ENCODE results near the gene EXOC3L4.

GRCh38 chr14:103070971-103071542 lies 23.5 kb upstream of the EXOC3L4 start:
- TF ChIP-seq ZFP3 (tag by site-specific recombination; IDR thresholded peaks at IDR 0.05; ENCODE audit: low read depth) = no peak
- TF ChIP-seq, protein P1, sequence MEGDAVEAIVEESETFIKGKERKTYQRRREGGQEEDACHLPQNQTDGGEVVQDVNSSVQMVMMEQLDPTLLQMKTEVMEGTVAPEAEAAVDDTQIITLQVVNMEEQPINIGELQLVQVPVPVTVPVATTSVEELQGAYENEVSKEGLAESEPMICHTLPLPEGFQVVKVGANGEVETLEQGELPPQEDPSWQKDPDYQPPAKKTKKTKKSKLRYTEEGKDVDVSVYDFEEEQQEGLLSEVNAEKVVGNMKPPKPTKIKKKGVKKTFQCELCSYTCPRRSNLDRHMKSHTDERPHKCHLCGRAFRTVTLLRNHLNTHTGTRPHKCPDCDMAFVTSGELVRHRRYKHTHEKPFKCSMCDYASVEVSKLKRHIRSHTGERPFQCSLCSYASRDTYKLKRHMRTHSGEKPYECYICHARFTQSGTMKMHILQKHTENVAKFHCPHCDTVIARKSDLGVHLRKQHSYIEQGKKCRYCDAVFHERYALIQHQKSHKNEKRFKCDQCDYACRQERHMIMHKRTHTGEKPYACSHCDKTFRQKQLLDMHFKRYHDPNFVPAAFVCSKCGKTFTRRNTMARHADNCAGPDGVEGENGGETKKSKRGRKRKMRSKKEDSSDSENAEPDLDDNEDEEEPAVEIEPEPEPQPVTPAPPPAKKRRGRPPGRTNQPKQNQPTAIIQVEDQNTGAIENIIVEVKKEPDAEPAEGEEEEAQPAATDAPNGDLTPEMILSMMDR (tag by site-specific recombination; IDR thresholded peaks at IDR 0.05) = no peak
- TF ChIP-seq ZNF792 (tag by site-specific recombination; IDR thresholded peaks at IDR 0.05) = no peak
- TF ChIP-seq, protein P2, sequence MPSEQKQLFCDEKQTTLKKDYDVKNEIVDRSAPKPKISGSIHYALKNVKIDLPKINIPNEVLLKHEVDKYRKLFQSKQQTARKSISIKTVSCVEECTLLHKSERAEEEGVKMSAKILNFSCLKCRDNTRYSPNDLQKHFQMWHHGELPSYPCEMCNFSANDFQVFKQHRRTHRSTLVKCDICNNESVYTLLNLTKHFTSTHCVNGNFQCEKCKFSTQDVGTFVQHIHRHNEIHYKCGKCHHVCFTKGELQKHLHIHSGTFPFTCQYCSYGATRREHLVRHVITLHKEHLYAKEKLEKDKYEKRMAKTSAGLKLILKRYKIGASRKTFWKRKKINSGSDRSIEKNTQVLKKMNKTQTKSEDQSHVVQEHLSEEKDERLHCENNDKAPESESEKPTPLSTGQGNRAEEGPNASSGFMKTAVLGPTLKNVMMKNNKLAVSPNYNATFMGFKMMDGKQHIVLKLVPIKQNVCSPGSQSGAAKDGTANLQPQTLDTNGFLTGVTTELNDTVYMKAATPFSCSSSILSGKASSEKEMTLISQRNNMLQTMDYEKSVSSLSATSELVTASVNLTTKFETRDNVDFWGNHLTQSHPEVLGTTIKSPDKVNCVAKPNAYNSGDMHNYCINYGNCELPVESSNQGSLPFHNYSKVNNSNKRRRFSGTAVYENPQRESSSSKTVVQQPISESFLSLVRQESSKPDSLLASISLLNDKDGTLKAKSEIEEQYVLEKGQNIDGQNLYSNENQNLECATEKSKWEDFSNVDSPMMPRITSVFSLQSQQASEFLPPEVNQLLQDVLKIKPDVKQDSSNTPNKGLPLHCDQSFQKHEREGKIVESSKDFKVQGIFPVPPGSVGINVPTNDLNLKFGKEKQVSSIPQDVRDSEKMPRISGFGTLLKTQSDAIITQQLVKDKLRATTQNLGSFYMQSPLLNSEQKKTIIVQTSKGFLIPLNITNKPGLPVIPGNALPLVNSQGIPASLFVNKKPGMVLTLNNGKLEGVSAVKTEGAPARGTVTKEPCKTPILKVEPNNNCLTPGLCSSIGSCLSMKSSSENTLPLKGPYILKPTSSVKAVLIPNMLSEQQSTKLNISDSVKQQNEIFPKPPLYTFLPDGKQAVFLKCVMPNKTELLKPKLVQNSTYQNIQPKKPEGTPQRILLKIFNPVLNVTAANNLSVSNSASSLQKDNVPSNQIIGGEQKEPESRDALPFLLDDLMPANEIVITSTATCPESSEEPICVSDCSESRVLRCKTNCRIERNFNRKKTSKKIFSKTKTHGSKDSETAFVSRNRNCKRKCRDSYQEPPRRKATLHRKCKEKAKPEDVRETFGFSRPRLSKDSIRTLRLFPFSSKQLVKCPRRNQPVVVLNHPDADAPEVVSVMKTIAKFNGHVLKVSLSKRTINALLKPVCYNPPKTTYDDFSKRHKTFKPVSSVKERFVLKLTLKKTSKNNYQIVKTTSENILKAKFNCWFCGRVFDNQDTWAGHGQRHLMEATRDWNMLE (tag by site-specific recombination; conservative IDR thresholded peaks at IDR 0.05; ENCODE audit: low read depth) = no peak
- no peak for TF ChIP-seq ATF2 (tag by site-specific recombination; IDR thresholded peaks at IDR 0.05; ENCODE audit: low read depth)
- TF ChIP-seq, protein P3, sequence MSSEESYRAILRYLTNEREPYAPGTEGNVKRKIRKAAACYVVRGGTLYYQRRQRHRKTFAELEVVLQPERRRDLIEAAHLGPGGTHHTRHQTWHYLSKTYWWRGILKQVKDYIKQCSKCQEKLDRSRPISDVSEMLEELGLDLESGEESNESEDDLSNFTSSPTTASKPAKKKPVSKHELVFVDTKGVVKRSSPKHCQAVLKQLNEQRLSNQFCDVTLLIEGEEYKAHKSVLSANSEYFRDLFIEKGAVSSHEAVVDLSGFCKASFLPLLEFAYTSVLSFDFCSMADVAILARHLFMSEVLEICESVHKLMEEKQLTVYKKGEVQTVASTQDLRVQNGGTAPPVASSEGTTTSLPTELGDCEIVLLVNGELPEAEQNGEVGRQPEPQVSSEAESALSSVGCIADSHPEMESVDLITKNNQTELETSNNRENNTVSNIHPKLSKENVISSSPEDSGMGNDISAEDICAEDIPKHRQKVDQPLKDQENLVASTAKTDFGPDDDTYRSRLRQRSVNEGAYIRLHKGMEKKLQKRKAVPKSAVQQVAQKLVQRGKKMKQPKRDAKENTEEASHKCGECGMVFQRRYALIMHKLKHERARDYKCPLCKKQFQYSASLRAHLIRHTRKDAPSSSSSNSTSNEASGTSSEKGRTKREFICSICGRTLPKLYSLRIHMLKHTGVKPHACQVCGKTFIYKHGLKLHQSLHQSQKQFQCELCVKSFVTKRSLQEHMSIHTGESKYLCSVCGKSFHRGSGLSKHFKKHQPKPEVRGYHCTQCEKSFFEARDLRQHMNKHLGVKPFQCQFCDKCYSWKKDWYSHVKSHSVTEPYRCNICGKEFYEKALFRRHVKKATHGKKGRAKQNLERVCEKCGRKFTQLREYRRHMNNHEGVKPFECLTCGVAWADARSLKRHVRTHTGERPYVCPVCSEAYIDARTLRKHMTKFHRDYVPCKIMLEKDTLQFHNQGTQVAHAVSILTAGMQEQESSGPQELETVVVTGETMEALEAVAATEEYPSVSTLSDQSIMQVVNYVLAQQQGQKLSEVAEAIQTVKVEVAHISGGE (tag by site-specific recombination; conservative IDR thresholded peaks at IDR 0.05; ENCODE audit: low read depth) = no peak
- no peak for TF ChIP-seq ZNF660 (tag by site-specific recombination; IDR thresholded peaks at IDR 0.05)
- TF ChIP-seq ZNF146 (tag by site-specific recombination; IDR thresholded peaks at IDR 0.05) = no peak
- TF ChIP-seq, protein P4, sequence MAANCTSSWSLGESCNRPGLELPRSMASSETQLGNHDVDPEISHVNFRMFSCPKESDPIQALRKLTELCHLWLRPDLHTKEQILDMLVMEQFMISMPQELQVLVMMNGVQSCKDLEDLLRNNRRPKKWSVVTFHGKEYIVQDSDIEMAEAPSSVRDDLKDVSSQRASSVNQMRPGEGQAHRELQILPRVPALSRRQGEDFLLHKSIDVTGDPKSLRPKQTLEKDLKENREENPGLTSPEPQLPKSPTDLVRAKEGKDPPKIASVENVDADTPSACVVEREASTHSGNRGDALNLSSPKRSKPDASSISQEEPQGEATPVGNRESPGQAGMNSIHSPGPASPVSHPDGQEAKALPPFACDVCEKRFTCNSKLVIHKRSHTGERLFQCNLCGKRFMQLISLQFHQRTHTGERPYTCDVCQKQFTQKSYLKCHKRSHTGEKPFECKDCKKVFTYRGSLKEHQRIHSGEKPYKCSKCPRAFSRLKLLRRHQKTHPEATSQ (tag by site-specific recombination; IDR thresholded peaks at IDR 0.05) = no peak
- TF ChIP-seq ZNF214 (tag by site-specific recombination; IDR thresholded peaks at IDR 0.05; ENCODE audit: borderline replicate concordance) = no peak
- TF ChIP-seq, protein P5, sequence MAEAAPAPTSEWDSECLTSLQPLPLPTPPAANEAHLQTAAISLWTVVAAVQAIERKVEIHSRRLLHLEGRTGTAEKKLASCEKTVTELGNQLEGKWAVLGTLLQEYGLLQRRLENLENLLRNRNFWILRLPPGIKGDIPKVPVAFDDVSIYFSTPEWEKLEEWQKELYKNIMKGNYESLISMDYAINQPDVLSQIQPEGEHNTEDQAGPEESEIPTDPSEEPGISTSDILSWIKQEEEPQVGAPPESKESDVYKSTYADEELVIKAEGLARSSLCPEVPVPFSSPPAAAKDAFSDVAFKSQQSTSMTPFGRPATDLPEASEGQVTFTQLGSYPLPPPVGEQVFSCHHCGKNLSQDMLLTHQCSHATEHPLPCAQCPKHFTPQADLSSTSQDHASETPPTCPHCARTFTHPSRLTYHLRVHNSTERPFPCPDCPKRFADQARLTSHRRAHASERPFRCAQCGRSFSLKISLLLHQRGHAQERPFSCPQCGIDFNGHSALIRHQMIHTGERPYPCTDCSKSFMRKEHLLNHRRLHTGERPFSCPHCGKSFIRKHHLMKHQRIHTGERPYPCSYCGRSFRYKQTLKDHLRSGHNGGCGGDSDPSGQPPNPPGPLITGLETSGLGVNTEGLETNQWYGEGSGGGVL (tag by site-specific recombination; IDR thresholded peaks at IDR 0.05) = no peak
- TF ChIP-seq ZNF292 (tag by site-specific recombination; IDR thresholded peaks at IDR 0.05; ENCODE audit: borderline replicate concordance, low read depth) = no peak
- no peak for TF ChIP-seq ZBTB48 (tag by site-specific recombination; IDR thresholded peaks at IDR 0.05)
